Sciatic nerve (tissue), 2 donors: ENCODE data around the gene AMDHD1. TPM values are rescaled to one million over a fixed set of nuclear protein-coding genes. Genes with fewer than 3 reads are reported as not detected.
"Not testable (repeated sequence)": the region's sequence is repeated elsewhere in the genome, so short reads cannot be mapped to it uniquely, and the experiment has no call there.

Source experiments
- ATAC-seq: fragments of 200-7000 bp; cut with Tn5 transposase; one replicate; pipeline ENCODE4 v1.9.1; 2020; ENCODE audit warnings: mild to moderate bottlenecking, moderate library complexity
- DNase-seq: peaks from one replicate; pipeline ENCODE4 v3.0.0-alpha.2; 2020; ENCODE audit warnings: low spot score
- intact Hi-C: fragments of 100-400 bp; cut with DNase I; formaldehyde crosslinking; loops from one replicate; pipeline ENCODE4 v1.14.2; 2022
- total RNA-seq: library from RNA; stranded (reverse); fragmentation: NEBNext Ultra II Directional; extraction: Animal tissue kit (Norgen Biotek cat#: 25700); gene quantifications from one replicate; pipeline ENCODE4 v1.2.1, GENCODE V29; 2021
- donor health status: DM: no; HTN: no; CAD: no.
- donor health status: DM: no; HTN: no; CAD: no.

Gene AMDHD1
- total RNA-seq, 1 donor from 2014 or later = 0.76 TPM

- ATAC-seq = no peak
- intact Hi-C loops = no loop called here
- DNase-seq = no peak
Observed at GRCh38 chr12:95959107-95959506, 16.0 kb downstream of the AMDHD1 start.

DNA sequence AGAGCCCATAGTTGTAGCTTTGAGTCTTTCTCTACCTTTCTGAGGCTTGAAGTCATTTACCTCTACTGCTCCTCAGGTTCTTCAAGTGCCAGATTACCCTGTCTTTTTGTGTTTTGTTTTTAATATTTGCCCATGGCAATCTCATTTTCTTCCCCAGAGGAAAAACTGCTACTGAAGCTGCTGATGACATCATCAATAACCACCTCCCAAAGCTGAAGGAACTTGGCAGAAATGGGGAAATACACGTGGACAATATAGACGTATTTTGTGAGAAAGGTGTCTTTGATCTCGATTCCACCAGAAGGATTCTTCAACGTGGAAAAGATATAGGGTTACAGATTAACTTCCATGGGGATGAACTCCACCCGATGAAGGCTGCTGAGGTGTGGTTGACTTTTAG, 17.1 kb downstream of the AMDHD1 start:
- intact Hi-C loops = no loop called here
- DNase-seq = no peak
- ATAC-seq = no peak

- ATAC-seq (no peak), DNase-seq (no peak)
- intact Hi-C loops = no loop called here
Observed at GRCh38 chr12:95962222-95962621, 19.1 kb downstream of the AMDHD1 start.

- intact Hi-C loops = no loop called here
- DNase-seq = no peak
- no peak for ATAC-seq
Observed at GRCh38 chr12:95963096-95963495, 20.0 kb downstream of the AMDHD1 start.

GRCh38 chr12:95966287-95966870, 23.2 kb downstream of the AMDHD1 start:
- ATAC-seq = no peak
- DNase-seq = no peak
- intact Hi-C loops = no loop called here

DNA sequence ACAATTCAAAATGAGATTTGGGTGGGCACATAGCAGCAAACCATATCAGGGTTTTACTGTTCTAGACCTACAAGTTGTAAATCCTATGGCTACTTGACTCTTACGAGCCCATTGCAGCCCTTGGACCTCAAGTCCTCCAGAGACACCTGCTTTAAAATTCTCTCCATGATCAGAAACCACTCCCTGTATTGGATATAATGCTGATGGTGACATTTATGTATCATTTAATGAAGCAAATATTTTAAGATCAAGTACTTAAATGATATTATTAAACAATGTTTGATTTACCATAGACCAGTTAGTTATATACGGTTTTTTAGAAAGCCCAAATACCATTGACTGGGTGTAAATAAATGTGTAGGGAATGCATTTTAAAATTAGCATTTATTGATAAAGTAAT, 24.2 kb downstream of the AMDHD1 start:
- ATAC-seq = no peak
- intact Hi-C loops = no loop called here
- DNase-seq = no peak

DNA sequence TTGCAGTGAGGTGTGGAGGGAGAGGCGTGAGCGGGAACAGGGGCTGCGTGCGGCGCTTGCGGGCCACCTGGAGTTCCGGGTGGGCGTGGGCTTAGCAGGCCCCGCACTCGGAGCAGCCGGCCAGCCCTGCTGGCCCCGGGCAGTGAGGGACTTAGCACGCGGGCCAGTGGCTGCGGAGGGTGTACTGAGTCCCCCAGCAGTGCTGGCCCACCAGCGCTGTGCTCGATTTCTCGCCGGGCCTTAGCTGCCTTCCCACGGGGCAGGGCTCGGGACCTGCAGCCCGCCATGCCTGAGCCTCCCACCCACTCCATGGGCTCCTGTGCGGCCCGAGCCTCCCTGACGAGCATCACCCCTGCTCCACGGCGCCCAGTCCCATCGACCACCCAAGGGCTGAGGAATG, 26.0 kb downstream of the AMDHD1 start:
- intact Hi-C loops, DNase-seq, ATAC-seq: not testable (repeated sequence)

DNA sequence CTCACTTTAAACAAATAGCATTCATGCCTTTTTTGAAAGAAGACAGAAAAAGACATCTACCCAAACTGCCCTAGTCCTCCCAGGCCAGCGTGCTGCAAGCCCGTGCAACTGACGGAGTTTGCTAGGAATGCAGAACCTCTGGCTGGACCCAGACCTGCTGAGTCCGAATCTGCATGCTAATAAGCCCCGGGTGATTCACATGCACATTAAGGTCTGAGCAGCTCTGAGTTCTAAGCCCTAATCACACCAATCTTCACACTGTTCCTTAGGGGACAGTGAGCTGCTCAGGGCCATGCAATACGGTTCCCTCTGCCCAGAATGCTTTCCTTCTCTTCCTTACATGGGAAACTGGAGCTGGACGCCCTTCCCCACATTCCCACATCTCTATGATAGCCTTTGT, 27.8 kb downstream of the AMDHD1 start:
- DNase-seq = no peak
- intact Hi-C loops = no loop called here
- no peak for ATAC-seq

- intact Hi-C loops = no loop called here
- no peak for DNase-seq
- no peak for ATAC-seq
Observed at GRCh38 chr12:95972832-95973456, 29.8 kb downstream of the AMDHD1 start.

GRCh38 chr12:95974358-95974757, 31.2 kb downstream of the AMDHD1 start:
- no peak for DNase-seq
- ATAC-seq = no peak
- intact Hi-C loops = no loop called here

GRCh38 chr12:95975491-95975890, 32.4 kb downstream of the AMDHD1 start:
- no peak for DNase-seq
- intact Hi-C loops = no loop called here
- no peak for ATAC-seq

GRCh38 chr12:95976416-95976832, 33.3 kb downstream of the AMDHD1 start:
- intact Hi-C loops = no loop called here
- ATAC-seq (no peak), DNase-seq (no peak)

DNA sequence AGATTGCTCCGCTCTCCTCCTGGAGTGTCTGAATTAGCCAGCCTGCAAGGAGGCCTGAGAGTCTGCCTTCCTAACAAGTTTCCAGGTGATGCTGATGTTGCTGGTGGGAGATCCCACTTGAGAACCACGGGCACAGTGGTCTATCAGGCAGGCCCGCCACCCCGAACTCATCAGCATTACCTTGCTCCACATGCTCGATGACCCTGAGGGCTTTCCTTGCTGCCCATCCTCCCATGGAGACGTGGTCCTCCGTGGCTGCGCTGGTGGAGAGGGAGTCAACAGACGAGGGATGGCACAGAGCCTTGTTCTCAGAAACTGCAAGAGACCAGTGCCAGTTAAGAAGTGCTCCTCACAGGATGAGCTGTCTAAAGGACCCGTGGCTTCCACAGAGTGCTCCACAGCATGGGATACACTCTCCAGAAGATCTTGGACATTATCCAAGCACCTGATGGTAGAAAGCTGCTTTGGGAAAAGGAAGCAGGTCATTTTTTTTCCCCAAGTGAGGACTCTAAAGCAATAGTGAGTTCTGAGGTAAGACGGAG, 34.7 kb downstream of the AMDHD1 start:
- intact Hi-C loops = no loop called here
- no peak for ATAC-seq
- no peak for DNase-seq

GRCh38 chr12:95978351-95978750, 35.2 kb downstream of the AMDHD1 start:
- no peak for ATAC-seq
- intact Hi-C loops = no loop called here
- DNase-seq = no peak

GRCh38 chr12:95978774-95979173, 35.6 kb downstream of the AMDHD1 start:
- no peak for DNase-seq
- intact Hi-C loops = no loop called here
- no peak for ATAC-seq

GRCh38 chr12:95980437-95980836, 37.3 kb downstream of the AMDHD1 start:
- ATAC-seq = no peak
- intact Hi-C loops = no loop called here

GRCh38 chr12:95982602-95983001, 39.5 kb downstream of the AMDHD1 start:
- intact Hi-C loops = no loop called here
- ATAC-seq (no peak), DNase-seq (no peak)

More at GRCh38 chr12:95980437-95980836, 37.3 kb downstream of the AMDHD1 start:
- no peak for DNase-seq

DNA sequence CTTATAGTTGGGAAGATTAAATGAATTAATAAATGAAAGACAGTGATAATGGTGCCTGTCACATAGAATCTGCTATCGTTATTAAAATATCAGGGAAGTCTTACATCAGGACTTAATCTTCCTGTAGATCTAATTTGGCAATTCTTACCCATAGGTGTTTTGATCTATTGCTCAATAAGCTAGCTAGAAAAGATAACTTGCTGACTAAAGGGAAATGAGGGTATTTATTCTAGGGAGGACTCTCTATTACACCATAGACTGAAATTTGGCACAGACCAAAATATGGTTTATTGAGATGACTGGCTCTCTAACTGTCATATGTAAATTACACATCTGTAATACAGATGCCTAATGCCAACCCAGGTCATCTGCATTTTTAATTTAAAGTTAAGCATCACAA, 41.6 kb downstream of the AMDHD1 start:
- DNase-seq (no peak), ATAC-seq (no peak)
- intact Hi-C loops = no loop called here

DNA sequence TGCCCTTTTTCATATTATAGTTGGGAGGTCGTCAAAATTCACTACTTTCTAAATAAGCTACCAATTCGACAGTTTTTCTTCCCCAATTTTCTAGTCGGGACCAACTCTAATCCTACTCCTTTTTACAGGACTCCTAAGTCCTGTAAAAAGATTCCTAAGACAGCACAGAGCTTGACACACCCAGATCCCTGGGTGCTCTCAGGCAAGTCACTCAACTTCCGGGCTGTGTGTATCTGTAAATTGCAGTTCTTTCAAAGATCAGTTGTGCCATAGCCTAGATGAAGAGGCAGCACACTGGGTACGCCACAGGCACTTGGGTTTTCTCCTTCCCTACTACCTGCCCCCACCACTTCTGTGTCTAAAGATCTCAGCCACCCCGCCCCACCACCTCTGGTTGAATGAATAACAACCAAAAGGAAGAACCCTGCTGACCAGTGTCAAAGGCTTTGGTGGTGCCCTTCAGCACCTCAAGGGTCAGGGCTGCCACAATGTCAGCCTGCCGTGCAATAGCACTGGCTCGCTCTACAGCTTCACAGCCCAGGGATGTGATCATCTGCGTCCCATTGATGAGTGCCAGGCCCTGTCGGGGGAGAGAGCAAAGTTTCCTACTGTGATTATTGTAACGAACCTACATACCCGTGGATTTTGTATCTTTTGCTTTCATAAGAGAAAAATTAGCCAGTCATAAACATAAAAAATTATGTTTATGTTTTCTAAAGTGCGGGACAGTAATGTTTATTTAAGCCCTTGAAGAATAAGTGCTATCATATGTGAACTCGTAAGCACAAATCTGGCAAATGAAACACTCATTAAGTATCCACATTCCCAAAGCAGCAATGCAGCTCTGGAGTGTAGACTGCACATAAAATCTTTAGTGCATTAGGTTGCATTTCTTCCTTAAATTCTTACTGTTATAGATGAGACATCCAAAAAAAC, 43.8 kb downstream of the AMDHD1 start:
- ATAC-seq (no peak), DNase-seq (no peak)
- intact Hi-C loops = no loop called here
